GM21447 (cell line): ENCODE data around the gene ZNF862.

Experiments
- ATAC-seq: cut with Tn5 transposase; IDR thresholded peaks from one replicate; pipeline ENCODE4 v1.9.1; 2021; ENCODE audit not compliant: unreplicated experiment

ZNF862 gene

DNA sequence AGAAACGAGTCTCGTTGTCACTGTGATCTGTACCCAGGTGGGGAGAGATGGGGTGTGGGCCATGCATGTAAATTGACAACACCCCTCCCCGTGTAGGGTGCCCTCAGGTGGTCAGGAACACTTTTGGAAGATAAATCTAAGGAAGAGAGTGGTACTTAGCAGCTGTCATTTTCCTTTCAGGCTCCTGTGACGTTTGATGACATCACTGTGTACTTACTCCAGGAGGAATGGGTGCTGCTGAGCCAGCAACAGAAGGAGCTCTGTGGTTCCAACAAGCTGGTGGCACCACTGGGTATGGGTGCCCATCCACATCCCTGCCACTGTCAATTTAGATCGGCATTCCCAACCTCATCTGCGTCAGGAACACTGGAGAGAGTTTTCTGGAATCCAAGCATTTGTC, 6.3 kb downstream of the ZNF862 start:
- no peak for ATAC-seq

- no peak for ATAC-seq
Observed at GRCh38 chr7:149845257-149845980, 7.2 kb downstream of the ZNF862 start.

GRCh38 chr7:149846021-149846420, 7.8 kb downstream of the ZNF862 start:
- ATAC-seq = no peak

GRCh38 chr7:149846436-149847046, 8.4 kb downstream of the ZNF862 start:
- ATAC-seq = peak; percentile 76

GRCh38 chr7:149849174-149849573, 11.0 kb downstream of the ZNF862 start:
- no peak for ATAC-seq

DNA sequence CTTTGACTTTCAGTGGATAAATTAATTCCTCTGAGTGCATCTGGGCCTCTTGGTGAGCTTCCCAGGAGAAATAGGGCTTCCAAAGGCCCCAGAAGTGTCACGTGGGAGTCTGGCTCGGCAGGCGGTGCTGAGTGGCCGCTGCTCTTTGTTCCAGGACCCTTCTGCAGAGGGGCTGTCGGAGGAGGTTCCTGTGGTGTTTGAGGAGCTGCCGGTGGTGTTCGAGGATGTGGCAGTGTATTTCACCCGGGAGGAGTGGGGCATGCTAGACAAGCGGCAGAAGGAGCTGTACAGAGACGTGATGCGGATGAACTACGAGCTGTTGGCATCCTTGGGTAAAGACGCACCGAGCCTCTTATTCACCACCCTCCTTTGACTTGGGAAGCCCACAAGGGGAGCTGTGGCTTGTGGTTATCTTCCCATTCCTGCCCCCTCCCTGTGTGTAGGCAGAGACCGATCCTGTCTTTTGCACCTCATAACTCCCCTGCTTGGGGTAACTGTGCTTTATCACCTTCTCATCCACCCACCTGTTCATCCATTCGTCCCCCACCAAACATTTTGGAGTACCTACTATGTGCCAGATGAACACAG, 11.9 kb downstream of the ZNF862 start:
- no peak for ATAC-seq

- no peak for ATAC-seq
Observed at GRCh38 chr7:149850716-149851115, 12.5 kb downstream of the ZNF862 start.

- ATAC-seq = no peak
Observed at GRCh38 chr7:149851449-149851848, 13.3 kb downstream of the ZNF862 start.

DNA sequence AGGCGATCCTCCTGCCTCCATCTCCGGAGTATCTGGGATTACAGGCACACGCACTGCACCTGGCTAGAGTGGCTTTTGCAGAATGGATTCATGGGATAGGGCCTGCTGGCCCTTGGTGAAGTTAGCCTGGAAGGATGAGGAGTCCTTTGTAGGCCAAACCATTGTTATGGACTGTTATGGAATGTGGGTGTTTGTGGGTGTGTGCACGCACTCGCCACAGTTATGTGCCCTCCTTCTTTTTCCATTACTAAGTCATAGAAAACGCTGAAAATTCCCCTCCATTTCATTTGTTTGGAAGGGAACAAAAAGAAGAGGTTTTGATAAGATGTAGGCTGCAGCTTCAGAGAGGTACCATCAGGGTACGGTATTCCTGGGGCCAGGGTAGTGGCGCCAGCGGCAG, 15.0 kb downstream of the ZNF862 start:
- no peak for ATAC-seq

- no peak for ATAC-seq
Observed at GRCh38 chr7:149854611-149855360, 16.6 kb downstream of the ZNF862 start.

DNA sequence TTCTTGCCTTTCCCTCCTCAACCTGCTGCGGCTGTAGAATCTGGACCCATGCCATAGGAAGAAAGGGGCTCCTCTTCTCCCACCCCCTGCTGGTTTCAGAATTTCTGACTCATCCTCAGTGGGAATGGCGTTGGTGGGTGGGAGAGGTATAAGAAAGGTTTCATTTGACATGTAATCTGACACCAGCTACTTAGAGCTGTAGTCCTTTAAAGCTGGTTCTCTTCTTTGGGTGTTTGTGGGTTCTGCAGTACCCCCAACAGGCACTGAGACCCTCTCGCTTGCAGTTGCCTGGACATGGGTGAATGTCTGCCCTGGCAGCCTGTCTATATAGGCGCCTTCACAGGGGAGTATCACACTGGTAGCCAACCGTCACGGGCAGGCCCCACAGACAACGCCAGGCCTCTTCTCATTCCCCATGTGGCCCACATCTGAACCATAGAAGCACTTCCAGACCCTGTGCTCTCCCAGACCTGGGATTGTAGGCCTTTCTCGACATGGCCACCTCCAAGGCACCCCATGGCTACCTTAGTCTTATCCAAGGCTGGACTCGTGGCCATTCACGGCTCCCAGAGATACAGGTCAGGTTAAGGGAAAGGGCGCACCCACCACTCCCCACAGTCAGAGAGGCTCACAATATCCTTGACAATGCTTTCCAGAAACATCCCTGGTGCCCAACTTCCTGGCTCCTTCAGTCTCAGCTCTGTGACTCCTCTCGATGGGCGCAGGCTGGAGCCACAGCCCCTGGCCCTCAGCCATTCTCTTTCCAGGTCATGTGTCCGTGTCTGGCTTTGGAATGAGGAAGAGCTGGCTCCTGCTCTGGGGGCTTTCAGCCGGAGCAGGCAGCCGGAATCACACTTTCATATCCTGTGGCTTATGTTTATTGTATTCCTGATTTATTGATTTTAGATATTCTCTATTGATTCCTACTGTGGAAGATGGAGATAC, 17.5 kb downstream of the ZNF862 start:
- no peak for ATAC-seq

DNA sequence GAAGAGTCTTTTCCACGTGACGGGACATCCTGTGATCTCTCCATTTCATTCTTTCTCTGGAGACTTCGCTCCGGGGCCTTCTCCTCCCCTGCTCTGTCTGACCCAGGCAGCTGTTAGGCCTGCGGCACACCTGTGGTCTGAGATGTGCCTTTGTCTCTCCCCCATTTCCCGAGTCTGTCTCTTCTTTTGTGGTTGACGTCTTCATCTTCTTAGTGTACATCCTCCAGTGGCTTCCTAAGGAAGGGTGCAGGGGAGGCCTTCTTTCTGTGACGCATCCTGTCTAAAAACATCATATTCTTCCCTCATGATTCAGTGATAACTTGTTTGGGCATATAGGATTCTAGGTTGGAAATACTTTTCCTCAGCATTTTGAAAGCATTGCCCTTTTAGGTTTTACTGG, 18.4 kb downstream of the ZNF862 start:
- ATAC-seq = no peak

GRCh38 chr7:149859369-149859768, 21.2 kb downstream of the ZNF862 start:
- ATAC-seq = no peak

GRCh38 chr7:149859876-149860275, 21.7 kb downstream of the ZNF862 start:
- no peak for ATAC-seq

DNA sequence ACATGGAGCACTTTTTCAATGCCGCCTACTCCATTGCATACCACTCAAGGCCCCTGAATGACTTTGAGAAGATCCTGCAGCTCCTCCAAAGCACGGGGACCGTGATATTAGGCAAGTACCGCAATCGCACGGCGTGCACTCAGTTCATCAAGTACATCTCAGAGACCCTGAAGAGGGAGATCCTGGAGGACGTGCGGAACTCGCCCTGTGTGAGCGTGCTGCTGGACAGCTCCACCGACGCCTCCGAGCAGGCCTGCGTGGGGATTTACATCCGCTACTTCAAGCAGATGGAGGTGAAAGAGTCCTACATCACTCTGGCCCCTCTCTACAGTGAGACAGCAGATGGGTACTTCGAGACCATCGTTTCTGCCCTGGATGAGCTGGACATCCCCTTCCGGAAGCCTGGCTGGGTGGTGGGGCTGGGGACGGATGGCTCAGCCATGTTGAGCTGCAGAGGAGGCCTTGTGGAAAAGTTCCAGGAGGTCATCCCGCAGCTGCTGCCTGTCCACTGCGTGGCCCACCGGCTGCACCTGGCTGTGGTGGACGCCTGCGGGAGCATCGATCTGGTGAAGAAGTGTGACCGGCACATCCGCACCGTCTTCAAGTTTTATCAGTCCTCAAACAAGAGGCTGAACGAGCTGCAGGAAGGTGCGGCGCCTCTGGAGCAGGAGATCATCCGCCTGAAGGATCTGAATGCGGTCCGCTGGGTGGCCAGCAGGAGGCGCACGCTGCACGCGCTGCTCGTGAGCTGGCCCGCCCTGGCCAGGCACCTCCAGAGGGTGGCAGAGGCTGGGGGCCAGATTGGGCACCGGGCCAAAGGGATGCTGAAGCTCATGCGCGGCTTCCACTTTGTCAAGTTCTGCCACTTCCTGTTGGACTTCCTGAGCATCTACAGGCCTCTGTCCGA, 22.9 kb downstream of the ZNF862 start:
- no peak for ATAC-seq

DNA sequence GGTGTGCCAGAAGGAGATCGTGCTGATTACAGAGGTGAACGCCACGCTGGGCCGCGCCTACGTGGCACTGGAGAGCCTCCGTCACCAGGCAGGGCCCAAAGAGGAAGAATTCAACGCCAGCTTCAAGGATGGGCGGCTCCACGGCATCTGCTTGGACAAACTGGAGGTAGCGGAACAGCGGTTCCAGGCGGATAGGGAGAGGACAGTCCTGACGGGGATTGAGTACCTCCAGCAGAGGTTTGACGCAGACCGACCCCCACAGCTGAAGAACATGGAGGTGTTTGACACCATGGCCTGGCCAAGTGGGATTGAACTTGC, 23.5 kb downstream of the ZNF862 start:
- ATAC-seq = no peak

DNA sequence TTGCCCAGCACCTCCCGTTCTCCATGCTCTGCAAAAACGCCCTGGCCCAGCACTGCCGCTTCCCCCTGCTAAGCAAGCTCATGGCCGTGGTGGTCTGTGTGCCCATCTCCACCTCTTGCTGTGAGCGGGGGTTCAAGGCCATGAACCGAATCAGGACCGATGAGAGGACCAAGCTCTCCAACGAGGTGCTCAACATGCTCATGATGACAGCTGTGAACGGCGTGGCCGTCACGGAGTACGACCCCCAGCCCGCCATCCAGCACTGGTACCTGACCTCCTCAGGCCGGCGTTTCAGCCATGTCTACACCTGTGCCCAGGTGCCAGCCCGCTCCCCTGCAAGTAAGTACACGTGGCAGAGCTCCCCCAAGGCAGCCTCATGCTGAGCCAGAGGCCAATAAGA, 24.0 kb downstream of the ZNF862 start:
- ATAC-seq = no peak

- no peak for ATAC-seq
Observed at GRCh38 chr7:149863500-149863899, 25.3 kb downstream of the ZNF862 start.

- no peak for ATAC-seq
Observed at GRCh38 chr7:149864023-149864422, 25.8 kb downstream of the ZNF862 start.

- ATAC-seq = no peak
Observed at GRCh38 chr7:149864751-149865150, 26.6 kb downstream of the ZNF862 start.
